T47D (cell line): ENCODE data around the gene PXN.
"Not testable (repeated sequence)": the region's sequence is repeated elsewhere in the genome, so short reads cannot be mapped to it uniquely, and the experiment has no call there.

Experiments used
- DNase-seq, 2 experiments: peaks; one replicate each; pipeline versions ENCODE4 v3.0.0 to v3.0.0-alpha.2; 2011 to 2012; ENCODE audit warnings: low read depth in 1 of 2, low spot score in 1 of 2
- JUND ChIP-seq: IDR thresholded peaks from 2 replicates; pipeline ENCODE4 v1.6.1; 2012; ENCODE audit warnings: low read depth
- in situ Hi-C: cut with HindIII; loops from 2 replicates; pipeline ENCODE4 v1.10.0; 2016; ENCODE audit warnings: low sequenced_read_pairs, low pct_unique_long_range_greater_than_20kb

The PXN gene

DNA sequence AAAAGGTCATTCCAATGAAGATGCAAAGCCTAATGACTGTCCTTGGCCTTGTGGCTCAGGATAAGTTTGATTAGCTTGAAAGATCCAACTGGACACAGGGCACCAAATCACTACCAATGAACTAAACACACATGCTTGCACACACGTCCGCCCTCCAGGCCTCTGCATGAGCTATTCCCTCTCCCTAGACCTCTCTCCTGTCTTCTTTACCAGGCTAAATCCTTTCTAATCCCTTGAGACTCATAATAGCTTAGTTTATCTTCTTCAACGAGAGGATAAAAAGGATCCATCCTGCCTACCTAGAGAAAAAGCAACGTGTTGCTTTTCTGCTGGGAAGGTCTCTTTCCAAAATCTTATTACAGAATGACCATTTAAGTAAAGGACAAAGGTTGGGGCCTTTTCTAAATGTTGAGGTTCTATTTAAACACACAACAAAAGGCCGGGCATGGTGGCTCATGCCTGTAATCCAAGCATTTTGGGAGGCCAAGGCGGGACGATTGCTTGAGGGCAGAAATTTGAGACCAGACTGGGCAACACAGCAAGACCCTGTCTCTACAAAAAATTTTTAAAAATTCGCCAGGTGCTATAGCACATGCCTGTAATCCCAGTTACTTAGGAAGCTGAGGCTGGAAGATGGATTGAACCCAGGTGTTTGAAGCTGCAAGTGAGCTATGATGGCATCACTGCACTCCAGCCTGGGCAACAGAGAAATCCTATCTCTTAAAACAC lies 22.4 kb downstream of the PXN start:
- in situ Hi-C loops: no loop called here
- DNase-seq: no peak
- no peak for TF ChIP-seq JUND

GRCh38 chr12:120242275-120242799 lies 23.2 kb downstream of the PXN start:
- in situ Hi-C loops: no loop called here
- DNase-seq: no peak

DNA sequence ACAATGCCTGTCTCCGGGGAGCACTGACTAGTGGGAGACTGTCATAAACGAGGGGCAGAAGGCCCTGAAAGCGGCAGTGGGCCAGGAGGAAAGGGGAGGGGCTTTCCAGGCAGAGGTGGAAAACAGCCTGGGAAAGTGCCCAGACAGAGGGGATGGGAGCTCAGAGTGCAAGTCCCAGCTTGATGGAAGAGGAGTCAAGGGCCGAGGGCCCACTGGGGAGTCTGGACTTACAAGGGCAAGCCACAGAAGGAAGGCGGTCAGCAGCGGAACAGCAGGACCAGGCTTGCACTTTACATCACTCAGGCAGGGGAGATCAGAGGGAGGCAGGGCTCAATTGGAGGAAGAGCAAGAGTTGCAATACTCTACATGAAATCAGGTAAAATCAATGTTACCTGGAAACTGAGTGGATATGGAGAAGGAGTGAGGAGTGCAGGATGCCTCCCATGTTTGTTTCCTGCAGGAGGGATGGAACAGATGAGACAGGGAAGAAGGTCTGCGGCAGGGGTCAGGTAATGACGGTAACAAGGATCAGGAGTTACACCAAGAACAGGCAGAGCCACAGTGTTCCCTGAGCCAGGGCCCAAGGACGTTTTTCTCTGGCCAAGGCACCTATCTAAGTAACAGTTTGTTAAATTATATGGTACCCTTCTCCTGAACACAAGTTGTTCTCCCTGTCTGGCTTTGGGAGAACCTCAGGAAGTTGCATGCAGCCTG lies 23.8 kb downstream of the PXN start:
- no peak for TF ChIP-seq JUND
- in situ Hi-C loops: no loop called here
- no peak for DNase-seq

More at GRCh38 chr12:120242275-120242799, 23.2 kb downstream of the PXN start:
- TF ChIP-seq JUND: no peak

- TF ChIP-seq JUND: no peak
- in situ Hi-C loops: no loop called here
- DNase-seq: no peak
Observed at GRCh38 chr12:120240495-120240833, 25.1 kb downstream of the PXN start.

- in situ Hi-C loops: no loop called here
- TF ChIP-seq JUND: no peak
Observed at GRCh38 chr12:120239776-120240494, 25.6 kb downstream of the PXN start.

DNA sequence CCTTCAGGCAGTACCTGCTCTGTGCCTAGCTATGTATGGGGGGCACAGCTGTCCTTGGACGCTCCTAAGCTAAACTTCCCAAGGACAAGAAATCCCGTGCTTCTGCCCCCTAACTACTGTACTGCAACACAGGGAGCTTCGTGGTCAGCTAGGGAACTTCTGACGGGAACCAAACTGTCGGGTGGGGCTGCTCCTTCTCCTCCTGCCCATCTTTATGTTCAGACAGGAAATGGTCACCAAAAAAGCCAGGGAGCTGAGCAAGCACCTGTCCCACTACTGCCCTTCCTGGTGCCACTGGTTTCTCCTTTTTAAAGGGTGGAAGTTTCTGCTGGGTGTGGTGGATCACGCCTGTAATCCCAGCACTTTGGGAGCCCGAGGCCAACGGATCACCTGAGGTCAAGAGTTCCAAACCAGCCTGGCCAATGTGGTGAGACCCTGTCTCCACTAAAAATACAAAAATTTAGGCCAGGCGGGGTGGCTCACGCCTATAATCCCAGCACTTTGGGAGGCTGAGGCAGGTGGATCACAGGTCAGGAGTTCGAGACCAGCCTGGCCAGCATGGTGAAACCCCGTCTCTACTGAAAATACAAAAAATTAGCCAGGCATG lies 26.6 kb downstream of the PXN start:
- TF ChIP-seq JUND: no peak
- in situ Hi-C loops: no loop called here
- DNase-seq: no peak

More at GRCh38 chr12:120239776-120240494, 25.6 kb downstream of the PXN start:
- no peak for DNase-seq

GRCh38 chr12:120238217-120238616 lies 27.3 kb downstream of the PXN start:
- in situ Hi-C loops: no loop called here
- no peak for DNase-seq
- TF ChIP-seq JUND: no peak

- no peak for DNase-seq
- in situ Hi-C loops: no loop called here
- no peak for TF ChIP-seq JUND
Observed at GRCh38 chr12:120237360-120238171, 28.0 kb downstream of the PXN start.

GRCh38 chr12:120236809-120237208 lies 28.7 kb downstream of the PXN start:
- in situ Hi-C loops, DNase-seq: not testable (repeated sequence)

DNA sequence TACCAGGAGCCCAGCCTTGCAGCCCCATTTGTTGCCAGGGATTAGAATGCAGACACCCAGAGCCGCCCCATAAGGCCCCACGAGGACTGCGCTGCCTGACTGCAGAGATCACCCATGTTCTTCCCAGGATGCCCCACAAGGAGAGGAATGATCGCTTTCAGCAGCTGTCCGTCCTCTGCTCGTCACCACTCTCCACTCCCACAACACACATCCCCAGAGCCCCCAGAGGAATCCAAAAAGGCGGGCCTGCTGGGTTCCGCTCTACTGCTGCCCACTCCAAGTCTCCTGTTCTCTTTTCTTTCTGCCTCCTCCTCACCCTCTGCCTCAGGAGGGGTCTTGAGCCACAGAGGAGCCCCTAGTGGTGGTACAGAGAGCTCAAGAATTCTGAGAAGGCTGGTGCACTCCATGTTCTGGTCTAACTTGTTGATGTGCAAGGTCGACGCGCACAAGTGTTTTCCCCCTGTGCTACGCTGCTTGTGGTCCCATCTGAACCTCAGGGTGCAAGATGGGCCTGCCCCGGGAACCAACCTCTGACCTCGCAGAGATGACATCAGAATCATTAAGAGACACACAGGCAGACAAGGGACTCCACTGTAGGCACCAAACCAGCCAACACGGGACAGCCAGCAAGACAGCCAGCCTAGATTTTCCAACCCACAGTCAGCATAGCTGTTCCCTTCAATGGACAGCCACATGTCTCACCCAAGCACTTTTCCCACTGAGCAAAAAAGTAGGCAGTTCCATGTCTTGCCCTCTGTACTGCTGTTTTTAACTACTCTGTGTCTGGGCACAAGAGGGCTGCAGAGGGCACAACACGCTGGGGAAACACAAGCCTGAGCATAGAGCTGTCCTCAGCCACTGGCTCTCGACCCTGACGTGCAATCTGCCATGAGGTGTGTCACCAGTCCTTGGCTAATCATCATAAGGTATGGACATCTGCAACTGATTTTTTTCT lies 29.9 kb downstream of the PXN start:
- peak in 1 of 2 experiments; percentile 44 for DNase-seq
- in situ Hi-C loops: no loop called here
- TF ChIP-seq JUND: no peak
